Heart left ventricle (tissue), 16 donors: ENCODE measurements around the gene ACP2. TPM values are rescaled to one million over a fixed set of nuclear protein-coding genes. Genes with fewer than 3 reads are reported as not detected.
A peak's percentile ranks its signal among the peaks of the same experiment; 100 is the strongest.

Source experiments
- ATAC-seq, 4 donors: fragments of 200-7000 bp; cut with Tn5 transposase; one replicate each; pipeline ENCODE4 v1.9.1; 2020 to 2022; ENCODE audit warnings: moderate library complexity in 4 of 4, mild to moderate bottlenecking in 3 of 4, moderate number of reproducible peaks in 1 of 4
- DNase-seq, 5 donors: peaks; one replicate each; pipeline ENCODE4 v3.0.0-alpha.2; 2020
- H3K27ac ChIP-seq, 12 donors: fragments of 200-600 bp; sonication (generic) in 4 of 12; one replicate each; pipeline versions ENCODE4 v1.5.0 to v1.8.0; 2016 to 2022; ENCODE audit warnings: mild to moderate bottlenecking in 2 of 12
- H3K27me3 ChIP-seq, 9 donors: fragments of 200-600 bp; sonication (generic) in 2 of 9; one replicate each; pipeline versions ENCODE4 v1.5.1 to v1.8.0; 2016 to 2022; ENCODE audit warnings: mild to moderate bottlenecking in 3 of 9
- H3K36me3 ChIP-seq, 9 donors: fragments of 200-600 bp; sonication (generic) in 2 of 9; one replicate each; pipeline versions ENCODE4 v1.5.0 to v1.8.0; 2018 to 2022; ENCODE audit warnings: mild to moderate bottlenecking in 2 of 9
- H3K4me1 ChIP-seq, 12 donors: fragments of 200-600 bp; sonication (generic) in 4 of 12; one replicate each; pipeline versions ENCODE4 v1.5.0 to v1.8.0; 2016 to 2022; ENCODE audit warnings: mild to moderate bottlenecking in 3 of 12
- H3K4me3 ChIP-seq, 12 donors: fragments of 200-600 bp; sonication (generic) in 4 of 12; one replicate each; pipeline versions ENCODE4 v1.5.0 to v1.8.0; 2017 to 2022; ENCODE audit warnings: mild to moderate bottlenecking in 9 of 12, moderate library complexity in 4 of 12
- H3K9me3 ChIP-seq, 12 donors: fragments of 200-600 bp; sonication (generic) in 4 of 12; one replicate each; pipeline versions ENCODE4 v1.5.0 to v1.8.0; 2016 to 2022; ENCODE audit warnings: mild to moderate bottlenecking in 1 of 12
- POLR2A ChIP-seq, 2 donors: fragments of 450-650 bp; IDR thresholded peaks; one replicate each; pipeline ENCODE4 v1.6.1; 2017; ENCODE audit warnings: antibody characterized with exemption in 2 of 2, mild to moderate bottlenecking in 2 of 2, moderate library complexity in 2 of 2
- WGBS, 4 donors: extraction: QIAGEN DNeasy Blood & Tissue Kit in 2 of 4; methylation state at CpG; one replicate each; pipeline versions ENCODE4 v1.1.5 to v1.1.7; 2013 to 2018; 5-methylcytosine and 5-hydroxymethylcytosine counted together
- intact Hi-C, 10 donors: fragments of 100-400 bp; cut with DNase I; formaldehyde crosslinking; loops; one replicate each; pipeline versions ENCODE4 v1.11.1 to v1.14.2; 2022
- polyA plus RNA-seq, 2 donors: library from polyadenylated mRNA; stranded (reverse); fragments of 200-250 nt; gene quantifications; one replicate each; pipeline ENCODE4 v1.2.3, GENCODE V29; 2013
- total RNA-seq, 9 donors: library from RNA; depleted of rRNA in 2 of 9; stranded (reverse); fragments of >200 nt in 2 of 9; fragmentation: NEBNext Ultra II Directional in 3 of 9; extraction: Animal tissue kit (Norgen Biotek cat#: 25700) in 3 of 9; gene quantifications; one replicate each; pipeline versions ENCODE4 v1.1.0 to v1.2.4, GENCODE V29; 2016 to 2023
- TF ChIP-seq, protein P1 (sequence below), 12 donors: fragments of 200-600 bp; sonication (generic) in 4 of 12; IDR thresholded peaks; one replicate each; pipeline versions ENCODE4 v1.5.0 to v1.8.0; 2018 to 2022; ENCODE audit warnings: antibody characterized with exemption in 12 of 12, mild to moderate bottlenecking in 5 of 12
- donor health status: ischemic (EF 13 %, LVEDD 7.1; RV severe dilation, severe dysfunction).
- donor health status: healthy with polysubstance abuse.
- donor health status: DM: no; HTN: yes; CAD: no.
- donor health status: DM: no; HTN: no; CAD: no.
- donor health status: ischemic (EF 25% LVEDD 6.9; RV normal size, moderate dysfunction).
- donor health status: ischemic (EF 25% LVEDD 5.7; RV mildly dilated, moderate dysfunction).
- donor health status: healthy.
- donor health status: DM: yes; HTN: yes; CAD: no.
- donor health status: ischemic (EF 35%, LVEDD 5.7; RV mildly dilated, moderate dysfunction).
- donor health status: nonischemic (EF 11% LVEDD 7.7; RV severe dilation, severe dysfunction).
- donor health status: DM: yes; HTN: yes; CAD: no.
- donor health status: PGD.
- donor health status: ischemic (EF 29% LVEDD 5.4; RV normal size, mild dysfunction).
- donor health status: nonischemic (EF 23%, LVEDD 6.1; RV moderate dilation, normal function).

ACP2 gene
- total and polyA plus RNA-seq, 11 donors = 18.0 to 60.4 (median 26.6) TPM

DNA sequence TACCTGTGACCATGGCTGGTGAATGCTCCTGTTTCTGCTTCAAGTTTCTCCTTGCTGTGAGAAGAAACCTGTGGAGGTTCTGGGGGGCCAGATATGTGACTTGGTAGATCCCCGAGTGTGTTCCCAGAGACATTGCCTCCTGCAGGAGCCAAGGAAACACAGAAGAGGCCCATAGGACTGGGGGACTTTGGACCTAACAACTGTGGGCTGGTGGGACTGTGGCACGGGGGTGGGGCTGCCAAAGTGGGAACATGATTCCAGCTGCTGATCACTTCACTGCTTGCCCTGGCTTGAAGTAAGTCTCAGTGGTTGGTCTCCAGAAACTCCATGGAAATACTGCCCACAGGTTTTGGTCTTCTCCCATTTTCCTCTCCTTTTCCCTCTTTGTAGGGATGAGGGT lies 5.0 kb upstream of the ACP2 start:
- Histone ChIP-seq H3K4me1 (peaks cover 13 to 66% (median 50%) of the 10 kb centered on the region in 12 donors), H3K9me3 (no peaks in the 10 kb centered on the region), H3K27me3 (no peaks in the 10 kb centered on the region), H3K4me3 (no peak overlapping the region), H3K36me3 (no peaks in the 10 kb centered on the region), H3K27ac (peak overlapping the region in 11 of 12 donors; percentile 71 to 90 (median 80))
- intact Hi-C loops = no loop called here
- WGBS, 4 donors = 72 to 91% (median 85%) methylated on average over 2 of the region's 2 CpGs
- ATAC-seq (no peak), DNase-seq (no peak)
- TF ChIP-seq POLR2A (IDR thresholded peaks at IDR 0.05) = no peak
- TF ChIP-seq, protein P1, sequence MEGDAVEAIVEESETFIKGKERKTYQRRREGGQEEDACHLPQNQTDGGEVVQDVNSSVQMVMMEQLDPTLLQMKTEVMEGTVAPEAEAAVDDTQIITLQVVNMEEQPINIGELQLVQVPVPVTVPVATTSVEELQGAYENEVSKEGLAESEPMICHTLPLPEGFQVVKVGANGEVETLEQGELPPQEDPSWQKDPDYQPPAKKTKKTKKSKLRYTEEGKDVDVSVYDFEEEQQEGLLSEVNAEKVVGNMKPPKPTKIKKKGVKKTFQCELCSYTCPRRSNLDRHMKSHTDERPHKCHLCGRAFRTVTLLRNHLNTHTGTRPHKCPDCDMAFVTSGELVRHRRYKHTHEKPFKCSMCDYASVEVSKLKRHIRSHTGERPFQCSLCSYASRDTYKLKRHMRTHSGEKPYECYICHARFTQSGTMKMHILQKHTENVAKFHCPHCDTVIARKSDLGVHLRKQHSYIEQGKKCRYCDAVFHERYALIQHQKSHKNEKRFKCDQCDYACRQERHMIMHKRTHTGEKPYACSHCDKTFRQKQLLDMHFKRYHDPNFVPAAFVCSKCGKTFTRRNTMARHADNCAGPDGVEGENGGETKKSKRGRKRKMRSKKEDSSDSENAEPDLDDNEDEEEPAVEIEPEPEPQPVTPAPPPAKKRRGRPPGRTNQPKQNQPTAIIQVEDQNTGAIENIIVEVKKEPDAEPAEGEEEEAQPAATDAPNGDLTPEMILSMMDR (IDR thresholded peaks at IDR 0.05) = no peak

DNA sequence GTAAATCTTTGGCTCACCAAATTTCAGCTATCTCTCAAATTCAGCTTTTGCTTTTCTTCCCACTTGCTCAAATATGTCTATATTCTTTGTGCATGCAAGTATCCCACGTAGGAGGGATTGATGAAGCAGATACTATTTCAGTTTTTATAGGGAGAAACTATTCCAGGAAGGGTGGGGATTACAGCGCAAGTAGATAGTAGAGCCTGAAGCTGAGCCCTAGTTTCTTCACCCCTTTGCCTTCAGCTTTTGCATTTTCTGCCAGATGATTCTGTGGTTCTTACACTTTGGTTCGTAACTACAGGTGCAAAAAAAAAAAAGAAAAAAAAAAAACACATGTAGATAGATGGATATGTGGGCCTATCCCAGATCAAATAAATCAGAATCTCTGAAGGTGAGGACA lies 3.1 kb upstream of the ACP2 start:
- Histone ChIP-seq H3K4me1 (peaks cover 10 to 61% (median 46%) of the 10 kb centered on the region in 12 donors), H3K27ac (no peak overlapping the region), H3K36me3 (peaks cover 0 to 10% (median 4%) of the 10 kb centered on the region in 9 donors), H3K9me3 (no peaks in the 10 kb centered on the region), H3K4me3 (no peak overlapping the region), H3K27me3 (no peaks in the 10 kb centered on the region)
- TF ChIP-seq, protein P1 (IDR thresholded peaks at IDR 0.05) = no peak
- TF ChIP-seq POLR2A (IDR thresholded peaks at IDR 0.05) = no peak
- DNase-seq (no peak), ATAC-seq (no peak)
- 72 to 84% (median 77%) methylated on average over 3 of the region's 3 CpGs for WGBS, 4 donors
- intact Hi-C loops = no loop called here

DNA sequence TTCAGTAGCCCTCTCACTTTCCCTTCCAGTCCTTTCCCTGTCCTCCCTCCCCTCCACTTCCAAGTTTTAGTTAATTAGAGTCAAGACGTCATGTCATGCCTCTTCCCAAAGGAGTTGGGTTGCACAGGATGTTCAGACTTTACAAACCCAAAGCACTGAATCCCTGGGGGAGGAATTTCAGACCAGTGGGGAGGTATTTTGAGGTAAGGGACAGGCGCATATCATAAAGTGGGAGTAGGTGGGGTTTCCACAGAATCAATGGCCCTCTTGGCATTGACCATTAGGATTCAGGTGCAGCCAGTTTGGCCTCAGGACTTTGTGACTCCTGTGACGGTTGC lies 733 bp upstream of the ACP2 start:
- H3K36me3 ChIP-seq = peaks cover 0 to 34% (median 24%) of the 10 kb centered on the region in 9 donors
- TF ChIP-seq POLR2A (IDR thresholded peaks at IDR 0.05) = no peak
- TF ChIP-seq, protein P1 (IDR thresholded peaks at IDR 0.05) = no peak
- no peak for ATAC-seq
- WGBS, 4 donors = 43 to 63% (median 54%) methylated on average over 3 of the region's 3 CpGs
- H3K27me3 ChIP-seq = no peaks in the 10 kb centered on the region
- intact Hi-C loops = no loop called here
- DNase-seq = no peak
- peak overlapping the region; percentile 77 to 94 (median 90) for H3K27ac ChIP-seq
- H3K4me3 ChIP-seq = peak overlapping the region; percentile 59 to 93 (median 78)
- peaks cover 6 to 53% (median 30%) of the 10 kb centered on the region in 12 donors for H3K4me1 ChIP-seq
- no peaks in the 10 kb centered on the region for H3K9me3 ChIP-seq

DNA sequence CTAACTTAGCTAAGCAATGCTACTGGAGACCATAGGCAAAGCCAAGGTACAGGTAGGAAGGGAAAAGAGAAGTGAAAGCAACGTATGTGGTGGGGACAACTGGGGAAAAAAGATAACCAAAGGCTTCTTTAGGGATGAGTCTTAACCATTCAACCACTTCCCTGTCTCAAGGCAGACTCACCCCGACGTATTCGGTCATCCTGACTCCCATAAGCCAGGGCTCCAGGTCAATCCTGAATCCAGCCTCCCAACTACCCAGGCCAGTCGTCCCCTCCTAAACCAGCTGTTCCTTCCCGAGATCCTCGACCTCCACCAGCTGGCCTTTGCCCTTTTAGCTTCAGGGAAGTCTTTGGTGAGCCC lies 330 bp downstream of the ACP2 start:
- DNase-seq (peak in 1 of 5 donors; percentile 29), ATAC-seq (peak; percentile 16 to 55 (median 38))
- peak overlapping the region; percentile 59 to 93 (median 78) for H3K4me3 ChIP-seq
- WGBS, 4 donors = 0 to 1% (median 0%) methylated on average over 6 to 7 of the region's 7 CpGs
- H3K9me3 ChIP-seq = no peaks in the 10 kb centered on the region
- peak overlapping the region; percentile 77 to 94 (median 90) for H3K27ac ChIP-seq
- H3K27me3 ChIP-seq = no peaks in the 10 kb centered on the region
- TF ChIP-seq, protein P1 (IDR thresholded peaks at IDR 0.05) = no peak
- no peak for TF ChIP-seq POLR2A (IDR thresholded peaks at IDR 0.05)
- intact Hi-C loops = loop anchor here in 1 of 10 donors (1.0 kb wide), 1 partner anchor 70 kb away; no protein-coding TSS in a partner anchor
- H3K36me3 ChIP-seq = peaks cover 0 to 45% (median 35%) of the 10 kb centered on the region in 9 donors
- H3K4me1 ChIP-seq = peaks cover 2 to 46% (median 22%) of the 10 kb centered on the region in 12 donors
